MM.1S (cell line): Measurements from ENCODE around the gene FAM156A.
"Not testable (repeated sequence)": the region's sequence is repeated elsewhere in the genome, so short reads cannot be mapped to it uniquely, and the experiment has no call there.

ENCODE experiments used
- EZH2 ChIP-seq: fragments of 300-600 bp; sonication (generic); optimal IDR thresholded peaks from 2 replicates; pipeline ENCODE3; 2017; ENCODE audit warnings: low read depth, mild to moderate bottlenecking, antibody characterized with exemption, low read length, mixed read lengths
- EZH2phosphoT487 ChIP-seq: fragments of 300-600 bp; sonication (generic); IDR thresholded peaks from 2 replicates; pipeline ENCODE4 v1.6.1; 2018; ENCODE audit warnings: antibody characterized with exemption, low read length
- TF ChIP-seq, protein P1 (sequence below): fragments of 300-600 bp; sonication (generic); IDR thresholded peaks from 2 replicates; pipeline ENCODE4 v1.5.1; 2016; ENCODE audit warnings: antibody characterized with exemption, low read length, mixed read lengths

DNA sequence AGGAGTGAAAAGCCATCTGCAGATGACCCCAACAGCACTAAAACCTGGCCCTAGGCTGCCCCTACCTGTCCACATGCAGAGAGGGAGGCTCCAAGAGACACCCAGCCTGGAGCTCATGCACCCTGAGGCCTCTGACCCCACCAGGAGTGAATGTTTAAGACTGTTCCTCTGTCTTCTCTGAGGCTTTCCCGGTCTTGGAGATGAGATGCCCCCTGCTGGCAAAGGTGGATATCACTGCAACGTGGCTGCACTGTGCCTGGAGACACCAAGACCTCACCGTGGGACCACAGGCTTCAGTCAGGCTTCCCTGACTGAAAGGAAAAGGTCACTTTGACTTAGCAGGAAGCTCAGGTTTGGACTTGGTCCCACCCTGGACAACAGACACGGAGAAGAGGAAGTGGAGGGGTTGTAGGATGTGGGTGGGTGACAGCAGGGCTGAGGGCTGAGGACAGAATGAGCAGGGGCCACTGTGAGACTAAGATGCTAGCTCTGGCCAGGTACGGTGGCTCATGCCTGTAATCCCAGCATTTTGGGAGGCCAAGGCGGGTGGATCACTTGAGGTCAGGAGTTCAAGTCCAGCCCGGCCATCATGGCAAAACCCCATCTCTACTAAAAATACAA is 31.8 kb upstream of the FAM156A start:
- TF ChIP-seq, protein P1, sequence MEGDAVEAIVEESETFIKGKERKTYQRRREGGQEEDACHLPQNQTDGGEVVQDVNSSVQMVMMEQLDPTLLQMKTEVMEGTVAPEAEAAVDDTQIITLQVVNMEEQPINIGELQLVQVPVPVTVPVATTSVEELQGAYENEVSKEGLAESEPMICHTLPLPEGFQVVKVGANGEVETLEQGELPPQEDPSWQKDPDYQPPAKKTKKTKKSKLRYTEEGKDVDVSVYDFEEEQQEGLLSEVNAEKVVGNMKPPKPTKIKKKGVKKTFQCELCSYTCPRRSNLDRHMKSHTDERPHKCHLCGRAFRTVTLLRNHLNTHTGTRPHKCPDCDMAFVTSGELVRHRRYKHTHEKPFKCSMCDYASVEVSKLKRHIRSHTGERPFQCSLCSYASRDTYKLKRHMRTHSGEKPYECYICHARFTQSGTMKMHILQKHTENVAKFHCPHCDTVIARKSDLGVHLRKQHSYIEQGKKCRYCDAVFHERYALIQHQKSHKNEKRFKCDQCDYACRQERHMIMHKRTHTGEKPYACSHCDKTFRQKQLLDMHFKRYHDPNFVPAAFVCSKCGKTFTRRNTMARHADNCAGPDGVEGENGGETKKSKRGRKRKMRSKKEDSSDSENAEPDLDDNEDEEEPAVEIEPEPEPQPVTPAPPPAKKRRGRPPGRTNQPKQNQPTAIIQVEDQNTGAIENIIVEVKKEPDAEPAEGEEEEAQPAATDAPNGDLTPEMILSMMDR, result peak; percentile 54
- TF ChIP-seq EZH2phosphoT487, EZH2: not testable (repeated sequence)
